SU-DHL-6 (cell line): ENCODE measurements around the gene STX3.

Experiments used
- H2AFZ ChIP-seq: fragments of 200-600 bp; sonication (generic); 2 replicates; pipeline ENCODE4 v1.6.1; 2014; ENCODE audit warnings: low read depth, mild to moderate bottlenecking, moderate library complexity, mixed read lengths, antibody characterized with exemption, low read length; ENCODE audit not compliant: severe bottlenecking
- H3F3A ChIP-seq: fragments of 200-600 bp; shearing (Covaris generic); 2 replicates; pipeline ENCODE4 v1.6.0; 2016; ENCODE audit warnings: antibody characterized with exemption, mild to moderate bottlenecking; ENCODE audit not compliant: insufficient read depth
- H3K27ac ChIP-seq: fragments of 200-600 bp; sonication (generic); 2 replicates; pipeline ENCODE4 v1.5.1; 2016; ENCODE audit warnings: low read depth, mild to moderate bottlenecking, low read length, moderate library complexity, mixed read lengths
- H3K27me3 ChIP-seq: fragments of 200-600 bp; sonication (generic), shearing (Covaris generic); 2 replicates; pipeline ENCODE4 v1.6.0; 2014; ENCODE audit warnings: mild to moderate bottlenecking, low read length
- H3K36me3 ChIP-seq: fragments of 200-600 bp; sonication (generic); 2 replicates; pipeline ENCODE4 v1.6.1; 2014; ENCODE audit warnings: mild to moderate bottlenecking, low read length, mixed read lengths
- H3K4me2 ChIP-seq: fragments of 300-600, 200-600 bp; shearing (Covaris generic), sonication (generic); 2 replicates; pipeline ENCODE4 v1.6.0; 2014; ENCODE audit warnings: low read length, low read depth, mild to moderate bottlenecking; ENCODE audit not compliant: poor library complexity, severe bottlenecking
- H3K4me3 ChIP-seq: fragments of 200-600 bp; sonication (generic); 2 replicates; pipeline ENCODE4 v1.5.1; 2014; ENCODE audit warnings: antibody characterized with exemption, low read length, mild to moderate bottlenecking, mixed read lengths; ENCODE audit not compliant: insufficient read depth, poor library complexity, severe bottlenecking
- H3K79me2 ChIP-seq: fragments of 200-600 bp; sonication (generic); 2 replicates; pipeline ENCODE4 v1.6.1; 2014; ENCODE audit warnings: mild to moderate bottlenecking, low read length, moderate library complexity; ENCODE audit not compliant: insufficient read depth
- H3K9ac ChIP-seq: fragments of 200-600 bp; sonication (generic); 2 replicates; pipeline ENCODE4 v1.7.0; 2014; ENCODE audit warnings: mild to moderate bottlenecking, low read length
- H3K9me2 ChIP-seq: fragments of 200-600 bp; sonication (generic); replicated peaks from 2 replicates; pipeline ENCODE4 v1.6.1; 2014; ENCODE audit warnings: low read length; ENCODE audit not compliant: insufficient read depth
- H3K9me3 ChIP-seq: fragments of 200-600 bp; sonication (generic); 2 replicates; pipeline ENCODE4 v1.6.1; 2014; ENCODE audit warnings: low read length, mixed read lengths; ENCODE audit not compliant: insufficient read depth
- H4K20me1 ChIP-seq: fragments of 200-600 bp; sonication (generic); 2 replicates; pipeline ENCODE4 v1.6.1; 2014; ENCODE audit warnings: low read depth, mild to moderate bottlenecking, antibody characterized with exemption, low read length, moderate library complexity, mixed read lengths
- CTCF ChIP-seq: fragments of 200-600 bp; sonication (generic); IDR thresholded peaks from one replicate; pipeline ENCODE4 v1.5.1; 2017; ENCODE audit warnings: antibody characterized with exemption, mild to moderate bottlenecking, low read length, moderate library complexity; ENCODE audit not compliant: insufficient read depth, poor library complexity, severe bottlenecking
- EZH2phosphoT487 ChIP-seq: fragments of 200-600 bp; sonication (generic), shearing (Covaris generic); conservative IDR thresholded peaks from 2 replicates; pipeline ENCODE4 v1.6.1; 2018; ENCODE audit warnings: mild to moderate bottlenecking, antibody characterized with exemption, low read length, moderate library complexity, mixed read lengths

The STX3 gene

GRCh38 chr11:59776210-59777066 lies 21.3 kb downstream of the STX3 start:
- Histone ChIP-seq H2AFZ (no peak overlapping the region), H3K27me3 (no peaks in the 10 kb centered on the region), H4K20me1 (no peaks in the 10 kb centered on the region), H3K9me2 (no peaks in the 10 kb centered on the region), H3F3A (no peaks in the 10 kb centered on the region), H3K9me3 (no peaks in the 10 kb centered on the region), H3K27ac (no peak overlapping the region), H3K4me3 (no peak overlapping the region), H3K36me3 (no peaks in the 10 kb centered on the region), H3K79me2 (no peaks in the 10 kb centered on the region), H3K4me2 (no peak overlapping the region), H3K9ac (no peak overlapping the region)
- TF ChIP-seq CTCF = no peak

GRCh38 chr11:59777104-59777503 lies 21.9 kb downstream of the STX3 start:
- no peaks in the 10 kb centered on the region for H3K27me3 ChIP-seq
- H3K79me2 ChIP-seq = no peaks in the 10 kb centered on the region
- H3K4me2 ChIP-seq = no peak overlapping the region
- no peaks in the 10 kb centered on the region for H3F3A ChIP-seq
- no peak overlapping the region for H2AFZ ChIP-seq
- H3K4me3 ChIP-seq = no peak overlapping the region
- no peaks in the 10 kb centered on the region for H3K9me2 ChIP-seq
- TF ChIP-seq CTCF (no peak), EZH2phosphoT487 (no peak)
- no peaks in the 10 kb centered on the region for H3K9me3 ChIP-seq
- H3K36me3 ChIP-seq = no peaks in the 10 kb centered on the region
- no peaks in the 10 kb centered on the region for H4K20me1 ChIP-seq
- H3K9ac ChIP-seq = no peak overlapping the region
- no peak overlapping the region for H3K27ac ChIP-seq

- no peak for TF ChIP-seq CTCF
- no peak for TF ChIP-seq EZH2phosphoT487
- no peaks in the 10 kb centered on the region for H3F3A ChIP-seq
- no peaks in the 10 kb centered on the region for H3K9me3 ChIP-seq
- H3K9ac ChIP-seq = no peak overlapping the region
- no peaks in the 10 kb centered on the region for H3K9me2 ChIP-seq
- H3K4me2 ChIP-seq = no peak overlapping the region
- no peak overlapping the region for H2AFZ ChIP-seq
- H3K4me3 ChIP-seq = no peak overlapping the region
- H3K79me2 ChIP-seq = no peaks in the 10 kb centered on the region
- H3K36me3 ChIP-seq = no peaks in the 10 kb centered on the region
- no peaks in the 10 kb centered on the region for H3K27me3 ChIP-seq
- H3K27ac ChIP-seq = no peak overlapping the region
- no peaks in the 10 kb centered on the region for H4K20me1 ChIP-seq
Measured at GRCh38 chr11:59778122-59778521, 22.9 kb downstream of the STX3 start.
